Tibial nerve (tissue), 3 donors: ENCODE data around the gene SNX19.

Source experiments
- CTCF ChIP-seq, 5 experiments: fragments of 200-600 bp in 3 of 5; fragments of 450-650 bp in 2 of 5; sonication (generic) in 3 of 5; IDR thresholded peaks; one replicate each; pipeline ENCODE4 v1.5.1; 2016 to 2019; ENCODE audit warnings: antibody characterized with exemption in 5 of 5, mild to moderate bottlenecking in 3 of 5, moderate library complexity in 2 of 5
- POLR2A ChIP-seq, 2 donors: fragments of 450-650 bp; IDR thresholded peaks; one replicate each; pipeline ENCODE4 v1.6.1; 2017; ENCODE audit warnings: antibody characterized with exemption in 2 of 2, mild to moderate bottlenecking in 2 of 2, moderate library complexity in 2 of 2

GRCh38 chr11:130947058-130947457, 30.8 kb upstream of the SNX19 start:
- TF ChIP-seq CTCF (IDR thresholded peaks at IDR 0.05) (no peak), POLR2A (IDR thresholded peaks at IDR 0.05) (no peak)
